Measurements from ENCODE around the gene WNT3A.
A peak's percentile ranks its signal among the peaks of the same experiment; 100 is the strongest.

Gene WNT3A

DNA sequence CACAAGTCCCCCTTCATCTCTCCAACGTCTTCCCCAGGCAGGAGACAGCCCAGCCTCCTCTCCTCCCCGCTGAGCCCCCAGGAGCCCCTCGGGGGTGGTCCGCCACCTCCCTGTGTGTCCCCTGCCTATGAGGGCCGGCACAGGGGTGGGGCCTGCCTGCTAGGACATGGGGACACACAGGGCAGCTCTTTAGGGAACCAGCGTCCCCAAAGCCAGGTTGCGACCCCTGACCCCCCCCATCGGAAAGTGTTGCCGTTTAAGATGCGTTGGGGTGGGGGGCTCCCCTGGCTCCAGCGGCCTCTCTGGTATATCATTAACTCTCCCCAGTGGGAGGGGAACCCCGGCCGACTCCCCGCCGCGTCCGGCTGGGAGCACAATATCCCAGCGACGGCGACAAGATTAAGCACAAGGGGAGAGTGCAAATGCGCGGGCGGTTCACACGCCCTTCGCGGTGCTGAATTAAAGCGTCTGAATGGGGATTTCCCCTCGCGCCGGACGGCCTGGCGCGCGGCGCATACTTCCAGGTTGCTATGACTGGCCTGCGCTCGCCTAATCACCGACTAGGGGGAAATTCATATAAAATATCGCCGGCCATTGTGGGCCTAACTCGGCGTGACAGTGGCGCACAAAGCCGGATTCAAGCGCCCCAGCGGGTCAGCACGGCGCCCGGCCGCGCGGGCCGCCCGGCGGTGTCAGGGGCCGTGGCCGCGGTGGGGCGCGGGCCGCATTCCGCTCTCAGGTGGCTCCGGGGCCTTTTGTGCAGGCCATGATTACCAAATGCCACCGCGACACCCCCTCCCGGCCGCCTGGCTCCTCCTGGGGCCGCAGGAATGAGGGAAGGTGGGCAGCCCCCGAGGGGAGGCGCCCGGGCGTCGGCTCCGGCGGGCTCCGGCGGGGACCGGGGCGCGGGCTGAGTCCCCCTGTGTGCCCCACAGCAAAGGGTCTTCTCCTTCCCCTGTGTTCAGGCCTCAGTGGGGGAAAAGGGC, 30.9 kb downstream of the WNT3A start:
- POLR2A ChIA-PET: no interaction called here
- CTCF ChIA-PET: no interaction called here
- peak; percentile 84 for DNase-seq (ENCODE audit: extremely low spot score)
- no peak for TF ChIP-seq CTCF (IDR thresholded peaks at IDR 0.05; ENCODE audit: control extremely low read depth, extremely low read depth, low read depth, missing control alignments)

- POLR2A ChIA-PET: no interaction called here
- no peak for TF ChIP-seq CTCF (IDR thresholded peaks at IDR 0.05; ENCODE audit: control extremely low read depth, extremely low read depth, low read depth, missing control alignments)
- CTCF ChIA-PET: no interaction called here
- no peak for DNase-seq (ENCODE audit: extremely low spot score)
Observed at GRCh38 chr1:228038387-228039005, 31.7 kb downstream of the WNT3A start.

DNA sequence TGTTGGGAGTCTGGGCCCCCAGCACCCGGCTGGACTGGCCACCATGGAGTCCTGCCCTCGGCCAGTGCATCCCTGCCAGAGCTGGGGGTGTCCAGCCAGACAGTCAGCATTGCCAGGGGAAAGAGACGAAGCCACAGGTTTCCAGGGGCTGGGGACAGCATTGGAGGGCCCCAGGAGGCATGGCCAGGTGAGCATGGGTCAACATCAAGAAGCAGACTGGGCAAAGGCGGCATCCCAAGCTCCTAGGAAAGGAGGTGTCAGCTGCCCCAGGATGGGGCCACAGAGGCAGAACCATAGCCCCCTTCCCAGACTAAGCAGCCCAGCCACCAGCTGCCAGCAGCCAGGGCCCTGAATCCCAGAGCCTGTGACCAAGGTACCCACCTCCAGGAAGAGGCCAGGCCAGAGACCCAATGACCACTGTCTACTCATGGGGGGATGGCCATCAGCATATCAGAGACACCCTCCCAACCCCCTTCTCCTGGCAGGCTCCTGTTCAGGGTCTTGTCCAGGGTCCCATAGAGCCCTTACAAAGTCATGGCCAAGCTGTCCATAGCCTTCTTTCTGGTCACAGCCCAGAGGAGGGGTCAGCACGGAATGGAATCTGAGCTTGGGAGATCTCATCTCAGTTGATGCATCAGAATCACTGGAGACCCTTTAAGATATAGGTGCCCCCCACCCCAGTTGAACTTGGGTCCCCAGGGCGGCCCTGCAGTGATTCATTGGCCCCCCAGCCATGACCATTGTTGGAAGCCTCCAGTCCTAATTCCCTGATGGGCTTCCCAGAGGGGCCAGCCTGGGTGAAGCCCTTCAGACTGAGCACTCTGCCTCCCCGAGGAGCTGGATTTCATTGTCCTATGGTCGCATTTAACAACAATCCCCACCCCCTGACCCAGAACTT, 32.5 kb downstream of the WNT3A start:
- DNase-seq (ENCODE audit: extremely low spot score): no peak
- TF ChIP-seq CTCF (IDR thresholded peaks at IDR 0.05; ENCODE audit: control extremely low read depth, extremely low read depth, low read depth, missing control alignments): no peak
- POLR2A ChIA-PET: no interaction called here
- CTCF ChIA-PET: no interaction called here

DNA sequence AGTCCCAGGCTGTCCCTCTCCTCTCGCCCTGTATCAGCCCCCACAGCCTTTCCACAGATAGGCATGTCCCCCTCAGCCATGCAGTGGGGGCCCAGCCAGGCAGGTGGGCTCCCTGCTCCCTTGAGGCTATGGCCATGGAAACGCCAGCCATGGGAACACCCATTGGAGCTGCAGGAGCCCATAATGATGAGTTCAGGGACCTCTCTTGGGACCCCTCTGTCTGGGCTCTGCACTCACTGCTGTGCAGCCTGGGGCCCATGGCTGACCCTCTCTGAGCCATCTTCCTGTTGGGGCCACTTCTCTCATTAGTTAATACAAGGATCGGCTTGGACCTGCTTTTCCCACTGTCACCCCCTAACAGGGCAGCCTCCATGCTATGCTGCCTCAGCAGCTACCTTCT, 33.2 kb downstream of the WNT3A start:
- CTCF ChIA-PET: no interaction called here
- TF ChIP-seq CTCF (IDR thresholded peaks at IDR 0.05; ENCODE audit: control extremely low read depth, extremely low read depth, low read depth, missing control alignments): no peak

DNA sequence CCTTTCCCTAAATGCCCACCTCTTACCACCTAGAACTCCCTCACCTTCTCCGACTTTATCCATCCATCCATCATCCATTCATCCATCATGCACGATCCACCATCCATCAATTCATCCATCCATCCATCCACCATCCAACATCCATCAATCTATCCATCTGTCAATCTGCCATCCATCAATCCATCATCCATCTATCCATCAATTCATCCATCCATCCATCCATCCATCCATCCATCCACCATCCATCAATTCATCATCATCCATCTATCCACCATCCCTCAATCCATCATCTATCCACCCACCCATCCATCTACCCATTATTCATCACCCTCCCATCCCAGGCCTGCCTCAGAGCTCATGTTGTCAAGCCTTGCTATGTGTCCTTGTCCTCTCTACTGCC, 34.5 kb downstream of the WNT3A start:
- POLR2A ChIA-PET: no interaction called here
- DNase-seq (ENCODE audit: extremely low spot score): no peak
- no peak for TF ChIP-seq CTCF (IDR thresholded peaks at IDR 0.05; ENCODE audit: control extremely low read depth, extremely low read depth, low read depth, missing control alignments)
- CTCF ChIA-PET: no interaction called here

More for the DNA sequence above, 33.2 kb downstream of the WNT3A start:
- DNase-seq (ENCODE audit: extremely low spot score): no peak
- POLR2A ChIA-PET: no interaction called here

DNA sequence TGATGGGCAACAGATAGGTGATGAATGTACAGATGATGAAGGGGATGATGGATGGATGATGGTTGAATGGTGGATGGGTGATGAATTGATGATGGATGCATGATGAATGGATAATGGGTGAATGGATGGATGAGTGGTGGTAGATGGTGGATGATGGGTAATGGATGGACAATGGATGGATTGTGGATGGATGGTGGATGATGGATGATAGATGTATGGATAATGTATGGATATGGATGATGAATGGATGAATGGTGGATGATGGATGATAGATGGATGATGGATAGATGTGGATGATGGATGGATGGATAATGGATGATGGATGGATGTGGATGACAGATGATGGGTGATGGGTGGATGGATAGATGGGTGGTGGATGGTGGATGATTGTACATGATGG, 35.7 kb downstream of the WNT3A start:
- no peak for DNase-seq (ENCODE audit: extremely low spot score)
- TF ChIP-seq CTCF (IDR thresholded peaks at IDR 0.05; ENCODE audit: control extremely low read depth, extremely low read depth, low read depth, missing control alignments): no peak
- ChIA-PET POLR2A (no interaction called here), CTCF (no interaction called here)

Measured in GM10248 (cell line).